ENCODE results near the gene SLC2A13.

DNA sequence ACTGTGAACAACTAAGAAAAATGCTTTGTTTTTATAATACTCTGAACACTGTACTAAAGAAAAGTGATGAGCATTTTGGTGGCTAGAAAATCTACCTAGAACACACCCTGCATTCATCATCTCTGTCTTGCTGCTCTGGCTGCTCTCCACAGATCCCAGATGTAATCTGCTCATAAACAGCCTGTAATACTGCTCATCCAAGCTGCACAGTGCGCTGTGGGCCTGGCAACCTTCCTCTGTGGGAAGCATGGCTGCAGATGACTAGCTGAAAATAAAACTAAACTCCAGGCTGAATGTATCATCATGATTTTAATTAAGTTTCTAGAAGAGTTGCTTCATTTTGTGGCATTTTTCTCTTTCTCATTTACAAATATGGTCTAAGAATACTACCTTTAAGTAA is 200.7 kb downstream of the SLC2A13 start:
- TF ChIP-seq, protein P1, sequence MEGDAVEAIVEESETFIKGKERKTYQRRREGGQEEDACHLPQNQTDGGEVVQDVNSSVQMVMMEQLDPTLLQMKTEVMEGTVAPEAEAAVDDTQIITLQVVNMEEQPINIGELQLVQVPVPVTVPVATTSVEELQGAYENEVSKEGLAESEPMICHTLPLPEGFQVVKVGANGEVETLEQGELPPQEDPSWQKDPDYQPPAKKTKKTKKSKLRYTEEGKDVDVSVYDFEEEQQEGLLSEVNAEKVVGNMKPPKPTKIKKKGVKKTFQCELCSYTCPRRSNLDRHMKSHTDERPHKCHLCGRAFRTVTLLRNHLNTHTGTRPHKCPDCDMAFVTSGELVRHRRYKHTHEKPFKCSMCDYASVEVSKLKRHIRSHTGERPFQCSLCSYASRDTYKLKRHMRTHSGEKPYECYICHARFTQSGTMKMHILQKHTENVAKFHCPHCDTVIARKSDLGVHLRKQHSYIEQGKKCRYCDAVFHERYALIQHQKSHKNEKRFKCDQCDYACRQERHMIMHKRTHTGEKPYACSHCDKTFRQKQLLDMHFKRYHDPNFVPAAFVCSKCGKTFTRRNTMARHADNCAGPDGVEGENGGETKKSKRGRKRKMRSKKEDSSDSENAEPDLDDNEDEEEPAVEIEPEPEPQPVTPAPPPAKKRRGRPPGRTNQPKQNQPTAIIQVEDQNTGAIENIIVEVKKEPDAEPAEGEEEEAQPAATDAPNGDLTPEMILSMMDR (IDR thresholded peaks at IDR 0.05 in 8 of 11, conservative IDR thresholded peaks at IDR 0.05 in 3 of 11), result no peak
- TF ChIP-seq POLR2AphosphoS5 (IDR thresholded peaks at IDR 0.05), result no peak
